Endothelial cell of umbilical vein (primary cell): Measurements from ENCODE around the gene E2F4. TPM values are rescaled to one million over a fixed set of nuclear protein-coding genes. Genes with fewer than 3 reads are reported as not detected.

Experiments used
- BruUV-seq: library from RNA; stranded (reverse); fragments of 400-500 nt; replicated peaks from 2 replicates; lab custom pipeline; 2021; lab: Mats Ljungman, UMichigan
- CTCF ChIA-PET: fragments of 300-600, 350-600 bp; sonication (Branson Sonifier 250); formaldehyde crosslinking; loops from one replicate; lab custom pipeline; 2021; ENCODE audit warnings: antibody characterized with exemption, inconsistent platforms; lab: Charles Lee
- POLR2A ChIA-PET: fragments of 300-600, 350-600 bp; sonication (Branson Sonifier 250); formaldehyde crosslinking; loops from one replicate; lab custom pipeline; 2021; ENCODE audit warnings: antibody characterized with exemption, inconsistent platforms; lab: Charles Lee
- DNase-seq: peaks from one replicate; pipeline ENCODE4 v3.0.0-alpha.2; 2011; ENCODE audit warnings: low read depth, low spot score
- FAIRE-seq: peaks from 2 replicates; lab custom pipeline; 2011; peaks lifted over from hg19 to GRCh38; lab: Jason Lieb, UNC
- H2AFZ ChIP-seq: 2 replicates; pipeline ENCODE4 v1.6.0; 2012; ENCODE audit warnings: low read depth, low read length, control low read depth, inconsistent platforms
- H3K27ac ChIP-seq: 2 replicates; pipeline ENCODE4 v1.5.1; 2011; ENCODE audit warnings: low read depth, mild to moderate bottlenecking, control low read depth, low read length, moderate library complexity; ENCODE audit not compliant: insufficient read depth
- H3K27me3 ChIP-seq, 2 experiments: 2 replicates each; pipeline versions ENCODE4 v1.6.0 to v1.6.1; 2011; ENCODE audit warnings: low read length in 2 of 2, mixed read lengths in 1 of 2; ENCODE audit not compliant: control insufficient read depth in 2 of 2, insufficient read depth in 2 of 2
- H3K36me3 ChIP-seq, 2 experiments: 2 replicates in 1 of 2; 3 replicates in 1 of 2; pipeline ENCODE4 v1.5.1; 2011; ENCODE audit warnings: low read length in 2 of 2, mild to moderate bottlenecking in 1 of 2, moderate library complexity in 1 of 2; ENCODE audit not compliant: control insufficient read depth in 2 of 2, insufficient read depth in 2 of 2; ENCODE audit errors: extremely low read depth in 1 of 2
- H3K4me1 ChIP-seq: 3 replicates; pipeline ENCODE4 v1.5.1; 2011; ENCODE audit warnings: mild to moderate bottlenecking, low read length; ENCODE audit not compliant: control insufficient read depth, insufficient read depth; ENCODE audit errors: extremely low read depth
- H3K4me2 ChIP-seq: 2 replicates; pipeline ENCODE4 v1.6.1; 2011; ENCODE audit warnings: low read length, control low read depth, mixed read lengths; ENCODE audit not compliant: insufficient read depth
- H3K4me3 ChIP-seq, 3 experiments: fragments of 200-600 bp in 1 of 3; sonication (generic), shearing (Covaris generic) in 1 of 3; replicated peaks in 1 of 3; 2 replicates each; pipeline ENCODE4 v1.5.1; 2011 to 2016; ENCODE audit warnings: control low read depth in 3 of 3, low read length in 3 of 3, mild to moderate bottlenecking in 2 of 3, inconsistent platforms in 1 of 3, low read depth in 1 of 3, moderate library complexity in 1 of 3; ENCODE audit not compliant: insufficient read depth in 1 of 3
- H3K79me2 ChIP-seq: 2 replicates; pipeline ENCODE4 v1.6.0; 2012; ENCODE audit warnings: low read length, inconsistent platforms; ENCODE audit not compliant: control insufficient read depth, insufficient read depth
- H3K9ac ChIP-seq: replicated peaks from 2 replicates; pipeline ENCODE3; 2011; ENCODE audit warnings: low read length, control low read depth; ENCODE audit not compliant: insufficient read depth; ENCODE audit errors: extremely low read depth
- H3K9me1 ChIP-seq: replicated peaks from 3 replicates; pipeline ENCODE4 v1.6.0; 2011; ENCODE audit warnings: mild to moderate bottlenecking, low read length; ENCODE audit not compliant: control insufficient read depth, insufficient read depth; ENCODE audit errors: extremely low read depth
- H3K9me3 ChIP-seq: replicated peaks from 2 replicates; pipeline ENCODE4 v1.5.1; 2012; ENCODE audit warnings: low read length, inconsistent platforms; ENCODE audit not compliant: control insufficient read depth, insufficient read depth
- H4K20me1 ChIP-seq: replicated peaks from 2 replicates; pipeline ENCODE3; 2011; ENCODE audit warnings: mild to moderate bottlenecking, low read length; ENCODE audit not compliant: control insufficient read depth, insufficient read depth; ENCODE audit errors: extremely low read depth
- CTCF ChIP-seq, 2 donors: IDR thresholded peaks; 1 replicate in 1 of 2; 2 replicates in 1 of 2; pipeline ENCODE4 v1.5.1; 2011; ENCODE audit warnings: low read length in 2 of 2, mild to moderate bottlenecking in 2 of 2, moderate library complexity in 2 of 2, control low read depth in 1 of 2, inconsistent platforms in 1 of 2, low read depth in 1 of 2; ENCODE audit not compliant: insufficient read depth in 1 of 2; ENCODE audit errors: extremely low read depth in 1 of 2
- EZH2 ChIP-seq: IDR thresholded peaks from 2 replicates; pipeline ENCODE4 v1.6.1; 2012; ENCODE audit warnings: borderline replicate concordance, low read depth, mild to moderate bottlenecking, moderate library complexity, low read length, inconsistent platforms; ENCODE audit not compliant: severe bottlenecking
- FOS ChIP-seq: IDR thresholded peaks from 2 replicates; pipeline ENCODE4 v1.6.1; 2011; ENCODE audit warnings: mild to moderate bottlenecking, low read length, moderate library complexity, borderline replicate concordance; ENCODE audit not compliant: insufficient read depth
- GATA2 ChIP-seq: IDR thresholded peaks from 2 replicates; pipeline ENCODE4 v1.7.0; 2011; ENCODE audit warnings: low read depth, mild to moderate bottlenecking, moderate library complexity, mixed read lengths, low read length; ENCODE audit not compliant: insufficient read length, insufficient read depth
- JUN ChIP-seq: IDR thresholded peaks from 2 replicates; pipeline ENCODE4 v1.6.1; 2011; ENCODE audit warnings: borderline replicate concordance, low read depth; ENCODE audit not compliant: insufficient read length, insufficient read depth
- MAX ChIP-seq: IDR thresholded peaks from 2 replicates; pipeline ENCODE4 v1.6.1; 2011; ENCODE audit not compliant: insufficient read depth, insufficient read length
- MYC ChIP-seq: IDR thresholded peaks from one replicate; pipeline ENCODE4 v1.6.1; 2011; ENCODE audit warnings: mild to moderate bottlenecking, low read depth, low read length
- POLR2A ChIP-seq: IDR thresholded peaks from 2 replicates; pipeline ENCODE4 v1.6.1; 2012; ENCODE audit warnings: low read depth, mild to moderate bottlenecking, control low read depth, low read length
- POLR2AphosphoS5 ChIP-seq: IDR thresholded peaks from 2 replicates; pipeline ENCODE4 v1.6.1; 2012; ENCODE audit warnings: low read depth, mild to moderate bottlenecking, control low read depth, low read length, moderate library complexity; ENCODE audit not compliant: insufficient read depth
- dilution Hi-C: fragments of 300-500 bp; cut with MboI; formaldehyde crosslinking; loops from one replicate; pipeline ENCODE4 v1.15.0; 2019; ENCODE audit warnings: low sequenced_read_pairs; ENCODE audit not compliant: extremely low pct_ligation_motif_present
- intact Hi-C: fragments of 100-400 bp; cut with micrococcal nuclease; formaldehyde crosslinking; loops from one replicate; pipeline ENCODE4 v1.10.0; 2022
- polyA plus RNA-seq, 4 experiments: library from polyadenylated mRNA; depleted of rRNA in 3 of 4; stranded (reverse) in 3 of 4; unstranded in 1 of 4; fragments of >200 nt; gene quantifications; 2 replicates each; pipeline versions ENCODE4 v1.2.1 to v1.2.3, GENCODE V29; 2011 to 2012; ENCODE audit warnings: missing spikeins in 1 of 4
- total RNA-seq: library from RNA; stranded (reverse); gene quantifications from 2 replicates; pipeline ENCODE4 v1.2.3, GENCODE V29; 2021

The E2F4 gene
- total and polyA plus RNA-seq, 2 donors (not counting 3 experiments of a cell fraction or from before 2014, with no cell fraction given): 112 to 168 TPM

DNA sequence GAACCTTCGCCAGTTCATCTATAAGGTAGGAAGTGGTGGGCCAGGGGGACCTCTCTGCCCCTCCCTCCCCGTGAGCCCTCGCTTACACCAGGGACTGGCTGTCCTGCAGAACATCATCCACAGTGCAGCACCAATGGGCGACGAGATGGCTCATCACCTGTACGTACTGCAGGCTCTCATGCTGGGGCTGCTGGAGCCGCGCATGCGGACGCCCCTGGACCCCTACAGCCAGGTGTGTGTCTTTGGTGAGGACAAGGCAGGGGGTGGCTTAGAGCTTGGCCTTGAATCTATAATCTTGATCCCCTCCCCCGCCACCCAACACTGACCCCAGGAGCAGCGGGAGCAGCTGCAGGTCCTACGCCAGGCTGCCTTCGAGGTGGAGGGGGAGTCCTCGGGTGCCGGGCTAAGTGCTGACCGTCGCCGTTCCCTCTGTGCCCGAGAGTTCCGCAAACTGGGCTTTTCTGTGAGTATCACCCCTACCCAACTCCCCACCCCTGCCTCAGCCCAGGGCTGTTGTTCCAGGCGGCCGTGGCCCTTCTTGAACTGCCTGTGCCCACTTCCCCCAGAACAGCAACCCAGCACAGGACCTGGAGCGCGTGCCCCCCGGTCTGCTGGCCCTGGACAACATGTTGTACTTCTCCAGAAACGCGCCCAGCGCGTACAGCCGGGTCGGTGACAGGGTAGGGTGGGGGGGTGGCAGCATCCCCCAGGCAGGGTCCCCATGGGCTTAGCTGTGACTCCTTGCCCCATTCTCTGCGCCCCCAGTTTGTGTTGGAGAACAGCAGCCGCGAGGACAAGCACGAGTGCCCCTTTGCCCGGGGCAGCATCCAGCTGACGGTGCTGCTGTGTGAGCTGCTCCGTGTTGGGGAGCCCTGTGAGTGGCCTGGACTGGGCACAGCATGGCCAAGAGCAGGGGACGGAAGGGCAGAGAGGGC lies 9.7 kb downstream of the E2F4 start:
- H2AFZ ChIP-seq: no peak overlapping the region
- peaks cover 2% of the 10 kb centered on the region for H3K4me1 ChIP-seq
- no peak overlapping the region for H3K27ac ChIP-seq
- dilution Hi-C loops: no loop called here
- FAIRE-seq (no peak), DNase-seq (no peak)
- H3K4me3 ChIP-seq: no peak overlapping the region
- TF ChIP-seq EZH2 (no peak), POLR2AphosphoS5 (no peak), POLR2A (no peak), MYC (no peak), GATA2 (no peak), JUN (no peak), CTCF (IDR thresholded peaks at IDR 0.05; ENCODE audit: extremely low read depth in 1 of 2, insufficient read depth in 1 of 2, low read depth in 1 of 2, low read length in 2 of 2) (no peak), MAX (no peak), FOS (no peak)
- H3K9me1 ChIP-seq: no peaks in the 10 kb centered on the region
- no peaks in the 10 kb centered on the region for H4K20me1 ChIP-seq
- intact Hi-C loops: no loop called here
- no peak overlapping the region for H3K9ac ChIP-seq
- H3K9me3 ChIP-seq: no peaks in the 10 kb centered on the region
- H3K79me2 ChIP-seq: peaks cover 2% of the 10 kb centered on the region
- BruUV-seq: no TSS peak
- ChIA-PET CTCF (interaction anchor here (0.9 to 1.6 kb wide), 3 partner anchors 9 to 46 kb away, joined by 3 to 6 read pairs (median 5); partner anchors contain the start of gene E2F4), POLR2A (interaction anchor here (0.6 kb wide), 2 partner anchors 56 to 137 kb away, joined by 3 read pairs; no protein-coding TSS in a partner anchor)
- H3K4me2 ChIP-seq: no peak overlapping the region
- peaks cover 9 to 50% of the 10 kb centered on the region in 2 experiments for H3K36me3 ChIP-seq
- no peaks in the 10 kb centered on the region for H3K27me3 ChIP-seq
